SU-DHL-6 (cell line): ENCODE results near the gene PPM1H.

Experiments used
- EZH2phosphoT487 ChIP-seq: fragments of 200-600 bp; sonication (generic), shearing (Covaris generic); conservative IDR thresholded peaks from 2 replicates; pipeline ENCODE4 v1.6.1; 2018; ENCODE audit warnings: mild to moderate bottlenecking, antibody characterized with exemption, low read length, moderate library complexity, mixed read lengths
- TF ChIP-seq, protein P1 (sequence below): fragments of 200-600 bp; sonication (generic); IDR thresholded peaks from one replicate; pipeline ENCODE4 v1.5.1; 2017; ENCODE audit warnings: antibody characterized with exemption, mild to moderate bottlenecking, low read length, moderate library complexity; ENCODE audit not compliant: insufficient read depth, poor library complexity, severe bottlenecking

DNA sequence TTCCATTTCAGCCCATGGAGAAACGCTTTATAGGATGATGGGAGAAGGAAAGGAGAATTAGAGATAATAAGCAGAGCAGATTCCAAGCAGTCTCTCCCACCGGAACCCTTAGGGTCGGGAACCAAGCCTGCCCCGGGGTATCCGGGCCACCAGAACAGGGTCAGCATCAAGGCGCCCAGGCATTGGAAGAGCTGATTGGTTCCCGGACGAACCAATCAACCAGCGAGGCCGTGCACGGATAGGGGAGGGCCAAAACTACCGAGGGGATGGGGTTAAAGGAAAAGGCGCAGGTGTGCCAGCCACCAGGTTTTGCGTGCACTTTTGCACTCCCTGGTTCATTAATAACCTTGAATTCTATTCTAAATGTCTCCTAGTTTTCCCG is 1.7 kb downstream of the PPM1H start:
- TF ChIP-seq, protein P1, sequence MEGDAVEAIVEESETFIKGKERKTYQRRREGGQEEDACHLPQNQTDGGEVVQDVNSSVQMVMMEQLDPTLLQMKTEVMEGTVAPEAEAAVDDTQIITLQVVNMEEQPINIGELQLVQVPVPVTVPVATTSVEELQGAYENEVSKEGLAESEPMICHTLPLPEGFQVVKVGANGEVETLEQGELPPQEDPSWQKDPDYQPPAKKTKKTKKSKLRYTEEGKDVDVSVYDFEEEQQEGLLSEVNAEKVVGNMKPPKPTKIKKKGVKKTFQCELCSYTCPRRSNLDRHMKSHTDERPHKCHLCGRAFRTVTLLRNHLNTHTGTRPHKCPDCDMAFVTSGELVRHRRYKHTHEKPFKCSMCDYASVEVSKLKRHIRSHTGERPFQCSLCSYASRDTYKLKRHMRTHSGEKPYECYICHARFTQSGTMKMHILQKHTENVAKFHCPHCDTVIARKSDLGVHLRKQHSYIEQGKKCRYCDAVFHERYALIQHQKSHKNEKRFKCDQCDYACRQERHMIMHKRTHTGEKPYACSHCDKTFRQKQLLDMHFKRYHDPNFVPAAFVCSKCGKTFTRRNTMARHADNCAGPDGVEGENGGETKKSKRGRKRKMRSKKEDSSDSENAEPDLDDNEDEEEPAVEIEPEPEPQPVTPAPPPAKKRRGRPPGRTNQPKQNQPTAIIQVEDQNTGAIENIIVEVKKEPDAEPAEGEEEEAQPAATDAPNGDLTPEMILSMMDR: no peak
- no peak for TF ChIP-seq EZH2phosphoT487
